Hematopoietic multipotent progenitor cell treated with erythropoietin and hydrocortisone succinate and interleukin-3 and kit ligand, for 17 days (in vitro differentiated cells): ENCODE data around the gene CEP112.

ENCODE experiments used
- DNase-seq: peaks from one replicate; pipeline ENCODE4 v3.0.0-alpha.2; 2015; ENCODE audit warnings: low spot score

The CEP112 gene

DNA sequence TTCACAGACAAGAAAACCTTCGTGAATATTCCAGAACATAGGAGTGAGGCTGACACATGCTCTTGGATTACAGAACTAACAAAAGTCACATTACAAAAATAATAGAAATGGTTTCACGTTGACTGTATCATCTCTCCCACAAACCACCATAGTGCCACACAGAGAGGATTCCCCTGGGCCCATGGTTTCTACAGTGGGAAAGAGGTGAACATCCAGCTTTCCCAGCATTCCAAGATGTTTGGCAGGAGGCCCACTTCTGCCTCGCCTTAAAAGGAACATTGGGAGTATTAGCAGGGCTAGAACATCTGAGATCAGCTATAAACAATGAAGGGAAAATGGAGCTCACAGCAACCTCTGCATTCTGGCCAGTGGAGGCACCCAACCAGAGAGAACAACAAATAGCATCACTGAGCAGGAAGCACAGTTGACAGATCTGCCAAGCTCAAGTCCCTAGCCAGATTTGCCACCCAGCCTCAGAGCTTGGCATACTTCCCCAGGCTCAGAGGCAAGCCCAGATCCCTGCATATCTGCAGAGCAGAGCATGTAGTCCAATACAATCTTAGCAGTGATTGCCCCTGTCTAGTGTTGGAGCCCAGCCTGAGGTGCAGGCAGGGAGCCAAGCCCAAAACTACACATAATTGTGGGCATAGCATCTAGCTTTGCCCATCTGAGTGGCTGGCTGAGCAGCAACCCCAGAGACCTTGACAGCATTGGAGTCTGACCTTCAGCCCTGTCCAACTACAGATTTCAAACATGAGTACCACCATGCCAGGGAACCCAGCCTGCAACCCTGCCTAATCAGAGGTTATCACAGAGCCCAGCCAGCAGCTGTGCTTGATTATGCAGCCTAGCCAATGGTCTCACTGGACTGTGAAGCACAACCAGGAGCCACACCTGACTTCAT lies 260.4 kb downstream of the CEP112 start:
- no peak for DNase-seq

DNA sequence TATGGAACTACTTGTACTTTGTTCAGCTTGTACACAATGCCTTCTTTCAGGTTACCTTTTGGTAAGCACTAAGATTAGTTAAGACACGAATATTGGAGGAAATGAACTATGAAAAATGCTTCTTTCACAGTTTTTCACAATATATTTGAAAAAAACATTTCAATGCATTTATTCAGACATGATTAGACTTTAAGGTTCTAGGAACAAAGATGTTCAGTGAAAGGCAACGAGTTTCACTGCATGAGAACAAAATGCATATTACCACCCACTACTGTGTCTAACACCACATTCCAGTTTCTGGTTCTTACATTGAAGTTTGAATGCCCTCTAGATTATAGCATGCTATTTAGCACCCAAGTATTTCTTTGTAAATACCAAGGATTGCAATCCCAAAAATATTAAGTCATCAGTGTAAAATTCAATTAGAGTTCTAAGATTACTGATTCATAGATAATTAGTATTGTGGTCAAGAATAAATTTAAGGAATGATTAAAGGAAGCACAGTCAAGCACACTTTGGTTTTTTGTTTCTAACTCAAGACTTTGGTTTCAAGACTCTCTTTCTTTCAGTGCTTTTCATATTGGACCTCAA lies 261.7 kb downstream of the CEP112 start:
- DNase-seq: no peak

DNA sequence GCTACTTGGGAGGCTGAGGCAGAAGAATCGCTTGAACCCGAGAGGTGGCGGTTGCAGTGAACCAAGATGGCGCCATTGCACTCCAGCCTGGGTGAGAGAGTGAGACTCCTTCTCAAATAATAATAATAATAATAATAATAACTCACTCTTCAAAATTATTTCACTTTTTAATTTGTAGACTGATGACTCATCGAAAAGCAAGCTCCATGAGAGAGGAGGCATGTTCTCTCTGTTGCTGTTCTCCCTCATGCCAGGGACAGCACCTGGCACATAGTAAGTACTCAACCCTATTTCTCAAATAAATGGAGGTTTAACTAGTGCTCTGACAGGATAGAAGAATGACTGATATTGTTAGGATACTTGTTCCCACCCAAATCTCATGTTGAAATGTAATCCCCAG lies 265.3 kb downstream of the CEP112 start:
- DNase-seq: no peak

DNA sequence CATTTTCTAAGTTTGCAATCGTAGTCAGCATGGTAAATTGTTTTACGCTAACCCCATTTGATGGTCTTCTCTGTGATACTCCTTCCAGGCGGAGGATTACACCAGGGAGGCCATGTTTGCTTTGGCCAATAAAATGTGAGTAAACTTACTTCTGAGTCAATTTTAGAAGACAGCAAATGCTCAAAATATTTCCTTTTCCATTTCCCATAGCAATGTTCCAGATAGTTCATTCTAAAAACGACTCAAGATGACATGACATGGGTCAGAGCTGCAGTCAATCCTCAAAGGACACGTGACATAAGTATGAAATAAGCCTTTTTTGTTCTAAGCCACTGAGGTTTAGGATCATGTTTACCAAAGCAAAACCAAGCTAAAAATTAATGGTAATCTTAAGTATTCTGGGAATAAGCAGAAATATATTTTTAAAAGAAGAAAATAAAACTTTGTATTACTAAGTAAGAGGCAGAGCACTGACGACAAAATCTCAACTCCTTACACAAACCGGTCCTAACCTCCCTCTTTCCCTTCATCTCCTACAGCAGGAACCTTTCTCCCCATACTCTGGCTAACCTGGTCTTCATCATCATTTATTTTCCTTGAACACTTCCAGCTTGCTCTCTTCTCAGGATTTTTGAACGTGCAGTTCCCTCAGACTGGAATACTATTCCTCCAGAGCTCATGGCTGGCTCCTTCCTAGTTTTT lies 266.2 kb downstream of the CEP112 start:
- no peak for DNase-seq

DNA sequence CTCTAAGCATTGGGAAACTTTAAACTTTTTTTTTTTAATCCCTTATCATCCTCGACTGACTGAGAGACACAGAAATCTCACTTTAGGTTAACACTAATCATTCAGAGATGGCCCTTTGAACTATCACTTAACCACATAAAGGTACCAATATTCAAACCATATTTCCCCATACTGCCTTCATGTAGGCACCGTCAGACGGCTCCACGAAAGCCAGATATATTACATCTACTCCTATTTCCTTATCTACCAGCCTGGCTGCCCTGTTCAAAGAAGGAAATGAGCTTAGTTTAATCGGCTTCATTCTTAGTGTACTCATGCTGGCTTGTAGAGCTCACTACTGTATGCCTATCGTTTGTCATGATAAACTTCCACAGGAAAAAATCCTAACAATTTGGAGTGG lies 270.9 kb downstream of the CEP112 start:
- no peak for DNase-seq

DNA sequence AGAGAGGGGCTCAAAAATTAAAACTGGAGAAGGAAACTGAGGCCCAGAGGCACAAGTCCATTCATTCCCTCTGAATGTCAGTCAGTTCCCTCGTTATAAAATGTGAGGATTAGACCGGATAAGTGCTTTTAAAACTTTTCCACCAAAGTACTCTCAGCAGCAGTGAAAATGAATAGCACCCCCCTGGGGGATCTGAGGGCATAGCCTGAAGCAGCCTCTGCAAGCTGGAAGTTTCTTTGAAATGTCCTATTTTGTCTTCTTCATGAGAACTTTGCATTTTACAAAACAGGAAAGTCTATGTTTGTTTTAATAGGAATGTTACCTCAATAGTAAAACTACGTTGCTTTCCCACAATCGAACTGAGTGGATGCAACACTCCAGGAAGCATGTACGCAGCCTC lies 273.0 kb downstream of the CEP112 start:
- no peak for DNase-seq

DNA sequence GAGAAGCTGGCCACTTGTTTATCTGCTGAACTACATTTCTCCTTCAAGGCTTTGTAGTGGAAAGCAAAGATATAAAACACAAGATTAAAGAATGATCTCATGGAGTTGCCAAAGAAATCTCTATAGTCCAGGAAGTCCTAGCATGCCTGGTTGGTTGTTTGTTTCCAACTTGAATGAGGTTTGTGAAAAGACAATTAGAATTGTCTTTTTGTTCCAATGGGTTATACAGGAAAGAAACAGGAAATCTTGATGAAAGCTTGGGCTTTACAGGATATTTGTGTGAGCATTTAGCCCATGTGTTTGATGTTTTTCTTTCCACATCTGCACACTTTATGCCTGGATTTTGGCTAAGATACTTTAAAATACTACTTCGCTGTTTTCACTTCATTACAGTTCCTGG lies 273.4 kb downstream of the CEP112 start:
- no peak for DNase-seq

DNA sequence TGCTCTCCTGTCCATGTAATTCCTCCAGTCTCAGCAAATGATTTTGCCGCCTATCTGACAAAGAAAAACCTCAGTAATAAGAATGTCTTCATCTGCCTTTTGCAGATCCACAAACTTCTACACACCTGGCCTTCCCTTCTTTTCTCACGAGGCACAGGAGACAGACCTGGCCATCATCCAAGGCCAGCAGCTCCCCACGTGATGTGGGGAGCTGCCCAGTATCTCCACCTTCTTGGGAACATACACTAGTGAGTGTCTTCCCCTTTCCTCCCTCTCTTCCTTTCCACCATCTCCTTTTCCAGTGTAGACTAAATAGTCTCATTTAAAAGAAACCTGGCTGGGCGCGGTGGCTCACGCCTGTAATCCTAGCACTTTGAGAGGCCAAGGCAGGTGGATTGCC lies 274.4 kb downstream of the CEP112 start:
- DNase-seq: no peak

DNA sequence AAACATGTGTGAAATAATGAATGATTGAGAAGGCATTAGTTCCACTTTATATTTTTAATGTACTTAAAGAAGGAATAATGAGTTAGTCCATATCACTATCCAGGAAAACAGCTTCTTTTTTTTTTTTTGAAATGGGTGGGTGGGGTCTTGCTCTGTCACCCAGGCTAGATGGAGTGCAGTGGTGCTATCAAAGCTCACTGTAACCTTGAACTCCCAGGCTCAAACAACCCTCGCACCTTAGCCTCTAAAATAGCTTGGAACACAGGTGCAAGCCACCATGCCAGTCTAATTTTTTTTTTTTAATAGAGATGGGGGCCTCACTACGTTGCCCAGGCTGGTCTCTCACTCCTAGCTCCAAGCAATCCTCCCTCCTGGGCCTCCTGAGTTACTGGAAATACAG lies 275.5 kb downstream of the CEP112 start:
- no peak for DNase-seq

DNA sequence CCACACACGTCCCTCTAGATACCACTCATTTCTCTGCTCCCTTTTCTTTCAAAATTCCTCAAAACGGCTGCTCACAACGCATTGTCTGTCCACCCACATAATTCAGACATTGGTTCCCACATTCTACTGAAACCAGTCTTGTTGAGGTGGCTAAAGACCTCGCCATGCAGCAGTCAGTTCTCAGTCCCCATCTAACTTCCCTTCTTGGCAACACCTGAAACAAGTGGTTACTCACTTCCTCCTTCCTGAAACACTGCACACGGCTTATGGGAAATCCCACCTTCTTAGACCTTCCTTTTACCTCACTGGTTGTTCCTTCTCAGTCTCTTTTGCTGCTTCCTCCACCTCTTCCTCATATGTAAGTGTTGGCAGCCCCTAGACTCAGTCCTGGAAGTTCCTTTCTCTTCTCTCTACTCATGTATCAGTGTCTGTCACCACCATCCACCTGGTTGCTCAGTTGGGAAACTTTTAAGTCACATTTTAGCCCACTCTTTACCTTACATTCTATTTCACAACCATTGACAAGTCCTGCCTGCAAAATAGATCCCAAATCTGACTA lies 277.1 kb downstream of the CEP112 start:
- DNase-seq: no peak

DNA sequence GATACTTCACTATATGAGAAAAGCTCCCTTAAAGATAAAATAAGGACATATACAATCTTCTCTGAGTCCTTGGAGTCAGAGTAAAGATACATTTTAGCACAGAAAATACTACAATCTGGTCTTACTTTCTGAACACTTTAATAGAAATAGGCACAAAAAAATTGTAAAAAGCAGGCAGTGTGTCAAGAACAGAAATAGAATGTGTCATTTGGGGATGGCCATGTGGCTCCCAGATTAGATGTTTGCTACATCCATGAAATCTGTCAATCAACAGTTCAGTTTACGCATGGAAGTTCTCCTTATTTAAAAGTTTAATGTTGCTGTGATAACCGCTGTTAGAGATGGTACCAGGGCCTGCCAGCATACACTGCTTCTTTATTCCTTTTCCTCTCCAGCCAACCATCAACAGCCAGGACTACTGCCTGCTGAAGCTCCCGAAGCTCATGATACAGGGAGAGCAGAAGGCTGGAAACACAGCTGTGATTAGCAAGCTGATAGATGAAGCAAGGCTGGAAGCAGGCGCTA lies 278.5 kb downstream of the CEP112 start:
- no peak for DNase-seq

DNA sequence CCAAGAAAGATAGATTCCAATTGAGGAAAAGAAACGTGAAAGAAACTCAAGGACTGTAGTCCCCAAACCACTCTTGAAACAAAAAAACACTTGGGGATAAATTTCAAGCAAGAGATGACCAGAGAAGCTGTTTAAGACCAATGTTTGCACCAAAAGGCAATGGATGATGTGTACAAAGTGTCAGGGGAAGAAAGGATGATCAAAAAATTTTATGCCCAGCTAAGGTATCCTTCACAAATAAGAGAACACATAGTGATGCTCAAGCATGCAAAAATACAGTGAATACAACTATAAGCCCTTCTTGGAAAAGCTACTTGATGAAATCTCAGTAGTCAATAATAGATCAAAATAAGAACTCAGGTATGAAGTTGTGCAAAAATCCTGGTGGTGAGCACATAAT lies 281.1 kb downstream of the CEP112 start:
- no peak for DNase-seq

DNA sequence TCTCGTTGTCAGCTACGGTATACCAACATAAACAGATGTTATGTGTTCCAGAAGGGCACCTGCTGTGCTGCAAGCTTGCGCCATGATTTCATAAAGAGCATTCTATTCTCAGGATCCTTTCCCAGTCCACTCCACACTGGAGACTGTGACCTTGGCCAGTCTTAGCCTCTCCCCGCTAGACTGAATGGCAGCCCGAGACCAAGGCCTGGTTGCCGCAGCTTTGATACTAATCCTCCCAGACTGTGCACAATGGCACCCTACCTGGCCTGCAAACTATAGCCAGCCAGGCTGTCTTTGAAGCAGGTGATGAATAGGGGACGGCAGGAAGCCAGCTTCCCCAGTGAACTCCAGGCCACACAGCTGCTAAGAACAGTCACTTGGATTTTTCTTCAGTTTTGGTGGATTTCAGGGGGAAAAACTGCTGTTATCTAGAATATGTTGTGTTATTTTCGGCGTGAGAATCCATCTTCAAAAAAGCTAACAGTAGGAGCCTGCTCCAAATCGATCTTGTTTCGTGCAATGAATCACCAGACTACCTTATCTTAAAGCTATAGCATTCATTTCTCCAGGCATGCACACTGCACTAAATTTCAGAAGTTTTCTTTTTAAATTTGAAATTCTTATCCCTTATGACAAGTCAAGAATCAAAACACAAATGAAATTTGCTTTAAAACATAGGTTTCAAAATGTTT lies 289.0 kb downstream of the CEP112 start:
- no peak for DNase-seq

DNA sequence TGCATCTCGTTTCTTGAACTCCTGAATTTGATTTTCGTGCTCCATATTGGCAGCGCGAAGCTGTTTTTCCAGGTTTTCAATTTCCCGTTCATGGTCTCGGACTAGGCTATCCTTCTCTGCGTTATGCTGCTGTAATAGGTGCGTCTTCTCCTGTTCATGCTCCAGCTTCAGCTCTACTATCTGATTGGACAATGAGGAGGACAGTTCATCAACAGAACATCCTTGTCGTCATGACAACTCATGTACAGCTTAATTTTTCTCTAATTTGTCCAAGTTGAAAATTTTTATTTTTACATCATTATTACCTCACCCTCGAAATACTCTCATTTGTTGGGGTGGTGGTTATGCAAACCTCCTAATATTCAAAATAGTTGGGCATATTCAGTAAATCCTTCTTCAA lies 289.8 kb downstream of the CEP112 start:
- no peak for DNase-seq

DNA sequence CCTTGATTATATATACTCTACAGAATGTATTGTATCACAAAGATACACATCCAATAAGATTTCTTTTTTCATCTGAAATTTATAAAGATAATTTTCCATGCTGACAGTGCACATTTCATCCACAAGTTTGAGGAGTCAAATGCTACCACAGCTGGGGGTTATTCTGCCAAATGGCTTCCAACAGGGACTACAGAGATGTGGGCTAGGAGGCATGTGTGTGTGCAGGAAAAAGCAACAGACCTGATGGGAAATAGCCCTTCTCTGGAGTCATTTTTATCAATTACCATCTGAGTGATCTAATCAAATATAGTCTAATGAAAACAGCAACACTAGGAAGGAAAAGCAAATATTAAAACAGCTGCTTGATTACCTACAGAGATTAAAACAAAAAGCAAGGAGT lies 290.5 kb downstream of the CEP112 start:
- no peak for DNase-seq

DNA sequence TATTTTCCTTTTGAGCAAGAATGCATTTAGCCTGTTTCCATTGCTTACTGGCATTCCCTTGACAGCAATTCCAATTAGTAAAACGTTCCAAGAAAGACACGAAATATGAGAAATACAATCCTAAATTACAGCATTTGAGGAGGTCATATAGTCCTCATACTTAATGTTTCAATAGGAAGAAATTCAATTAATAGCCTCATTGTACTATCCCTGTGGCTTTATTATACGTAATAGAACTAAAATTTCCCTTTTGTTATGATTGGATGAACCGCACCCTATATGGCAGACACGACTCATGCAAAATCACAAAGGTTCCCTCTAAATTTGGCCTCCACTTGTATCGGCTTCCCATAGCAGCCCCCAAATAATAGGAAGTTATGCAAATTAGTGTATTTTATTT lies 291.7 kb downstream of the CEP112 start:
- DNase-seq: no peak

DNA sequence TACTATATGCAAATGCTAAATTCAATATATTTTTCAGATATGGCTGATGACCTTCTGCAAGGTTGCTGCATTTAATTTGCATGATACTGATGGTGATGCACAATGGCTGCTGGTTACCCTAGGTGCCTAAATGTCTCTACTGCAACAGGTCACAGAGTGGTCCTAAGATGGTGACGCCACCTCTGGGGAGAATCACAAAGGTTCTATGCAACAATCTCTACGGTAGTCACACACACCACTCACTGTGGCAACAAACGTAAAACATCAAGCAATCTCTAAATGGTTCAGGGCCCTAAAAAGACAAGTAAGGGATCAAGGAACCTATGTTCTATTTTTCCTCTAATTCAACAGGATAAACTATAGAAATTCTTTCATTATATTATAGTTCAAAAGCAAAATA lies 293.3 kb downstream of the CEP112 start:
- DNase-seq: no peak

DNA sequence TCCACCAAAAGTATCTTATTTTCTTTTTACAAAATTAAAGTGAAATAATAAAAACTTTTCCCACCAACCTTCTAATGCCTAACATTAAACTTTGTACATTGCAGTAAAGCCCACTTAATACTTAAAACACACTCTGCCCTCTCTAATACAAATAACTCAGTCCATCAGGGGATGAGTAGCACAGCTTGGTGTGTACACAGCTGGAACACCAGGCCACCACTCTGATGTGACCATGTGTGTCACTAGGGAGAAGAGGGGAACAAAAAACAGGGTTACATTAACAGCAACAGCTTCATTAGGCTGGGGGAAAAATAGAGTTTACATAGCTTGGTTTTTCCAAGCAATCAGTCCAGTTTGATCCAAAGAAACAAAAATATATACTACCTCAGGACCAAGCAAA lies 295.0 kb downstream of the CEP112 start:
- no peak for DNase-seq

DNA sequence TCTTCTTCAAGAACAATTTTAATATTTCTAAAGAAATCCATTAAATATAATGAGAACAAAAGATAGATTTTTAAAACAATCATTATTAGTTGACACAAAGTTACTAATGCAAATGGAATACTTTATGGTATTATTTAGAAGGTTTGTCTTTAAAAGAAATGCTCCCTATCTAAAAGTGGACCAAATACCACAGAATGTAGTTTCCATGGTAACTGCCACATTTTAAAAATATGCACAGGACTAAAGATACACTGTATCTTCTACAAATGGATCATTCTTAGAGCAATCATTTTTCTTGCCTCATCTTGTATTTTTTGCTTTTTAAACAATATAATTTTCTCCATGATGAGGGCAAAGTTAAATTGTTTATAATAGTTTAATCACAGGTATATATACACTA lies 296.0 kb downstream of the CEP112 start:
- DNase-seq: no peak

DNA sequence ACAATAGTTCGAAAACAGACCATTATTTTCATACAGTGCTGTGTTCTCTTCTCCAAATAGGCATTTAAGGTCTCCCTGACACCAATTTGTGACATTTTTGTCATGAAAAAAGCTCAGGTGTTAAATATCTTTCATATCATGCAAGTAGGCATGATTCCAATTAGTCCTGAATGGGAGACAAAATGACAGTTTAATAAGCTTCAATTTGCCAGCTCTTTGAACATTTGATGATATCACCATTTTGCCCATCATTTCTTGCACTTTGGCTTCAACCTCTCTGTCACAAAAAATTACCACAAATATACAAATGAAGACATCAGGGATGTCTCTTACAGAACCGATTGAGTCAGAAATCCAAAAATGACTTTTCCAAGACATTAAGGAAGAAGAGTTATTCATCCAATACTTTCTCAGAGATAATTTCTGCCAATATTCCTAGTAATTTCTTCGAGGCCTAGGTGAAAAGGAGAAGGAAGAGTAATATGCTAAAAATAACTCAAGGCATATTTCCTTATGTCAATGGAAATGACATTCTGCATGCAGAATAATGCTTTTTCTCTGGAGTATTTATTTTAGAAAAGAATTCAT lies 298.1 kb downstream of the CEP112 start:
- DNase-seq: no peak

DNA sequence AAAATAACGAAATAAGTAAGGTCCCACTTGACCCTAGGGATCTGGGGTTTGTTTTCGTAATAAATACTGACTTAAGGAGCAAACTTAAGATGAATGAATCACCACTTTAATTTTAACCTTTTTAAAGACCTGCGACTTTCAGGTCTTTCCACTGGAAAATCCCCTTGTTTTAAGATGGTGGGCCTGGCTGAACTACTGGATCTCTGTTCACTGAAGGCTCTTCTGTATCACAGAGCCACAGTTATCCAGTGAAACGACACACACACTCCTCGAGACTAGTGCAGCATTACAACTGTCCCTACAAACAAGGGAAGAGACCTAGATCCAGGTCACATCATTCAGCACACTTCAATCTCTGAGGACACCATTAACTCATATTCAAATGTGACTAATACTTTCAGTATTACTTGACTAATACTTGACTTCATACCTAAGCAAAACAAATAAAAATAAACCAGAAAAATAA lies 299.0 kb downstream of the CEP112 start:
- no peak for DNase-seq
